NCI-H128 (cell line): ENCODE results near the gene KRTAP2-4.
"Not testable (repeated sequence)": the region's sequence is repeated elsewhere in the genome, so short reads cannot be mapped to it uniquely, and the experiment has no call there.

ENCODE experiments used
- DNase-seq: peaks from one replicate; lab custom pipeline; 2025; ENCODE audit not compliant: unreplicated experiment; lab: John Stamatoyannopoulos, UW

Gene KRTAP2-4

DNA sequence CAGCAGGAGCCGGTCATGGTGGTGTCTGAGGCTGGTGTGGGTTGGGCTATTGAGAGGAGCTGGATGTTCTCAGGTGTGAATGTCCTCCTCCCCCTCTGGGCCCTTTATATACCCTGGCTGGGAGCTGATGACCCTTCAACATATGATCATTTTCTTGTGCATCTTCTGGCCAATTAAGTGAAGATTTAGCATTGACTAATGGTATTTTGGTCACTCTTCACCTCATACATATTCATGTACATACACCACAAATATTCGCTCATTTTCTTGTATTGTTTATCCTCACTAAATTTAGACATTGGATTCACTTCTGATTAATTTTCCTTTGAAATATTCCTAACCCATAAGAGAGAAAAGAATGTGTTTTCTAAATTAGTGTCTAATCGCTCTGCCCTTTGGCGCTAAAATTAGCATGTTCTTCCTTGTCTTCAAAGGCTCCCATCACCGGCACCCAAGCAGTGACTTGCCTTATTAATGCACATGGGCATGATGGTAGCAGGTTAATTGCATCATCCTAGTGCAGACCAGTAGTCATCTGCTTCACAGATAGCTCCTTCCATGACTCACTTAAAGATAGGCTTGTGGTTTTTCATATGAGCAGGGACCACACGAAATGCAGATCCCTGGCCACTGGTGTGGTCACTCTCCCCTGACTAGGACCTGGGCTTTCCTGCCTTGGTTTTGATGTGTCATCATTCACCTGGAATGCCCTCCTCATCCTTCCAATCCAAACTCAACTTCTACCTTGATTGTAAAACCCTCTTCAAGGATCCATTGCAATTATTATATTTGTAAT is at the start of gene KRTAP2-4:
Gene KRTAP2-4, minus strand, starts transcription at position 51 of the 796 bp plus-strand sequence. Its CDS starts 34 bp downstream, at position 17.
- no peak for DNase-seq

DNA sequence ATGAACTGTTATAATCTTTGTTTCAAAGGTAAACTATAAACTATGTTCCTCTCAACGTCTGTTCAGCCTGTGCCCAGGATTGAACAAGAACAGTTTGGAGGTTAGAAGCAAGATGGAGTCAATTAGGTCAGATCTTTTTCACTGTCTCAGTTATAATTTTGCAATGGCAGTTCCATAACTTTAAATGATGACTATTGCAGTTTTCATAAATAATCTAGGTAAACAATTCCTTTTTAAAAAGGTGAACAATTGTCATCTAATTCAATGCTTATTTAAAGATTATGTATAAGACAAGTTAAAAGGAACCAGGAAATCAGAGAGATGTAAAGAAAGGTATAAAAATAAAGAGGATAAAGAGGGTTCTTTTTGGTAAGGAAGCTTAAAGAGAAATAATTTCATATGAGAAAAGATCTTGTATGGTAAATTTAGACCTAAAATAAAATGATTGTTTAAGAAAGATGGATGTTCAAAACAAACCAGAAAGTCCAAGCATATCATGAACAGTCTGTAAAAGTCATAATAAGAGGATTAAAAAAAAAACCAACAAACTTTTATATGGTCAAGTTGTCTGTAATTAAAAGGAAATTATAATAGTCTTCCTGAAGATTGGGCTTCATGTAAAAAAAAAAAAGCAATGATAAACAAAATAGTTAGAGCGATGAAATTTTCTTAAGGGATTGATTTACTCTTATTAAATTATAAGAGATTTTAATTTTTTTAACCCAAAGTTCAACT is 45.6 kb upstream of the KRTAP2-4 start:
- no peak for DNase-seq

- DNase-seq, result not testable (repeated sequence)
Measured at GRCh38 chr17:41108728-41109386, 43.2 kb upstream of the KRTAP2-4 start.

GRCh38 chr17:41107941-41108450 is 42.3 kb upstream of the KRTAP2-4 start:
- DNase-seq, result no peak

- not testable (repeated sequence) for DNase-seq
Measured at GRCh38 chr17:41105347-41105746, 39.7 kb upstream of the KRTAP2-4 start, which contains the start of gene KRTAP4-9. Gene KRTAP4-9, plus strand, starts transcription at chr17:41105389. Its CDS starts 0 bp downstream, at chr17:41105389.

DNA sequence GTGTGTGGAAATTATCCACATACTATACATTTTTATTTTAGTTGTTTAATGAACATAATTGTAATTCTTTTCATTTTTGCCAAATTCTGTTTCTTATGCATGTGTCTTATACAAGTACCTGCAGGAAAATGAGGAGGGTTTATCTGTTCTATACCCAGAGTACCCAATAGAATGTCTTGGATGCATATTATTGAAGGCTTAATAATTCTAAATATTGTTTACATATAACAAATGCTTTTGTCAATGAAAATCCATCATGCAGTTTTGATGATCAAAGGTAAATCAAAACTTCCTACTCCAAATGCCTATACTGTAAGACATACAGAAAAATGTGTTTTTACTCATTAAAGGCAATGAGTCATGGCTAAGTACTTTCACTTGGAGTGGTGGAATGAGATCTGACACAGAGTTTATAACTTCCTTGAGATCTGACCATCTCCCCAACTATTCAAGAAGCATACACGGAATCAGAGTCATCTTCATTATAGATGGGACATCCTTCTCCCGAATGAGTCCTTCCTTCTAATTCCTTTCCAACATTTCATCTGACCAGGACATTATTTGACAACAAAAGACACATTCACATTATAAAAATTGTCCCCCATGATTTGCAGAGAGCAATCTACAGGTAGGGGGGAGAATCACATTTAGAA is 38.8 kb upstream of the KRTAP2-4 start:
- not testable (repeated sequence) for DNase-seq

DNA sequence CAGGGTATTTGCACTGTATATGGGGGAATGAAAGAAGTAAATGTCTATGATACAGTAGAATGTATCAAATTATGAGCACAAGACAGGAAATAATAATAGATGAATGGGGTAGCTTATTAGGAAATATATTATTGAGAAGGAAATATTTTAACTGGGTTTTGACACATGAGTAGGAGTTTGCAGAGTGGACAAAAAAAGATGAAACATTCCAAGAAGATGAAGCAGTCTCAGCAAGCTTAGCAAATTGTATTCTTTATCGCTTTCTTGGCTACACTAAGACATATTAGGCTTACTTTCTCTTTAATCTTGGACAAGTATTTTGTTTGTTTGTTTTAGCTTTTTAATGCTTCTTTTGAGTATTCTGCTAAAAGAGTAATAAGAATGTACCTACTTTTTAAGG is 38.2 kb upstream of the KRTAP2-4 start:
- DNase-seq, result no peak

GRCh38 chr17:41101586-41102259 is 36.0 kb upstream of the KRTAP2-4 start, which contains the start of gene KRTAP4-16:
Gene KRTAP4-16, minus strand, starts transcription at chr17:41102209. Its CDS starts 0 bp downstream, at chr17:41102209.
- DNase-seq, result no peak

GRCh38 chr17:41099682-41100480 is 34.2 kb upstream of the KRTAP2-4 start:
- DNase-seq, result not testable (repeated sequence)

DNA sequence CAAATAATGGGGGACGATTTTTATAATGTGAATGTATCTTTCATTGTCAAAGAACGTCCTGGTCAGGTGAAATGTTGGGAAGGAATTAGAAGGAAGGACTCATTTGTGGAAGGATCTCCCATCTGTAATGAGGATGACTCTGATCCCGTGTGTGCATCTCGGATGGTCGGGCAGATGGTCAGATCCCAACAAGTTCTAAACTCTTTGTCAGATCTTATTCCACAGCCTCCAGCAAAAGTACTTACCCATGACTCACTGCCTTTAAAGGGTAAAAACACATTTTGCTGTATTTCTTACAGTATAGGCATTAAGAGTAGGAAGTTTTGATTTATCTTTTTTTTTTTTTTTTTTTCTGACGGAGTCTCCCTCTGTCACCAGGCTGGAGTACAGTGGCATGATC is 32.8 kb upstream of the KRTAP2-4 start:
- no peak for DNase-seq

GRCh38 chr17:41098042-41098441 is 32.4 kb upstream of the KRTAP2-4 start, which contains the start of gene KRTAP4-8:
Gene KRTAP4-8, minus strand, starts transcription at chr17:41098142. Its CDS starts 58 bp downstream, at chr17:41098084.
- no peak for DNase-seq

- DNase-seq, result no peak
Measured at GRCh38 chr17:41096055-41096454, 30.4 kb upstream of the KRTAP2-4 start.

DNA sequence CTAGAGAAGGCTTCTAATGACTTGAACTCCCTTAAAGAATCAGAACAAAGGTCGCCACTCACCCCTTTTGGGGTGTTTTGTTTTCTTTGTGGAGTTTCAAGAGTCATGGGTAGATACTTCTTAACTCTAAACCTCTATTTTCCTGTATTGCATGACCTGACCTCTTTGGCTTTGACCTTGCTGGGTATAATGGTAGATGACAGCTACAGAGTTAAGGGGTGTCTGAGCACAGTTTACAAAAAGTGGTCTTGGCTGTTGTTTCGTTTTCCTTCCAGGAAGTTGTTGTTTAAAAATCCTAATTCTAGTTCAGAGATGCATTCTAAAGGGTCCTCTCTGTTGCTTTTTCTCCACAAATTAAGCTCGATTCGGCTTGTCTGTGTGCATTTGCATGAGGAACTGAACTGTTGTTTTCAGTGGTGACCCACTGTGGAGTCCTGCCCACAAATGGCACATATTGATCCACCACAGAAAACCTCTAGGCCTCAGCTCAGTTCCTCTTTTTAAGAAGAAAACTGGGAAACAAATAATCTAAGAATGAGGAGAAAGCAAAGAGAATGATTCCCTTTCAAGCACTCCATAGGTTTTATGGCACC is 23.2 kb upstream of the KRTAP2-4 start:
- not testable (repeated sequence) for DNase-seq

- not testable (repeated sequence) for DNase-seq
Measured at GRCh38 chr17:41084100-41084856, 18.6 kb upstream of the KRTAP2-4 start, which contains the start of gene KRTAP4-7. Gene KRTAP4-7, plus strand, starts transcription at chr17:41084150. Its CDS starts 57 bp downstream, at chr17:41084207.

DNA sequence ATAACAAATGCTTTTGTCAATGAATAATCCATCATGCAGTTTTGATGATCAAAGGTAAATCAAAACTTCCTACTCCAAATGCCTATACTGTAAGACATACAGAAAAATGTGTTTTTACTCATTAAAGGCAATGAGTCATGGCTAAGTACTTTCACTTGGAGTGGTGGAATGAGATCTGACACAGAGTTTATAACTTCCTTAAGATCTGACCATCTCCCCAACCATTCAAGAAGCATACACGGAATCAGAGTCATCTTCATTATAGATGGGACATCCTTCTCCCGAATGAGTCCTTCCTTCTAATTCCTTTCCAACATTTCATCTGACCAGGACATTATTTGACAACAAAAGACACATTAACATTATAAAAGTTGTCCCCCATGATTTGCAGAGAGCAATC is 17.7 kb upstream of the KRTAP2-4 start:
- DNase-seq, result not testable (repeated sequence)

DNA sequence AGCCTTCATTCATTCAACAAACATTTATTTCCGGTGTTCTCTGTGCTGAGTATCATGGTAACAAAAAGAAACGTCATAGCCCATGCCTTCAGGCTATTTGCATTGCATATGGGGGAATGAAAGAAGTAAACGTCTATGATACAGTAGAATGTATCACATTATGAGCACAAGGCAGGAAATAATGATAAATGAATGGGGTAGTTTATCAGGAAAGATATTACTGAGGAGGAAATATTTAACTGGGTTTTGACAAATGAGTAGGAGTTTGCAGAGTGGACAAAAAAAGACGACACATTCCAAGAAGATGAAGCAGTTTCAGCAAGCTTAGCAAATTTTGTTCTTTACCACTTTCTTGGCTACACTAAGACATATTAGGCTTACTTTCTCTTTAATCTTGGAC is 16.9 kb upstream of the KRTAP2-4 start:
- DNase-seq, result no peak

DNA sequence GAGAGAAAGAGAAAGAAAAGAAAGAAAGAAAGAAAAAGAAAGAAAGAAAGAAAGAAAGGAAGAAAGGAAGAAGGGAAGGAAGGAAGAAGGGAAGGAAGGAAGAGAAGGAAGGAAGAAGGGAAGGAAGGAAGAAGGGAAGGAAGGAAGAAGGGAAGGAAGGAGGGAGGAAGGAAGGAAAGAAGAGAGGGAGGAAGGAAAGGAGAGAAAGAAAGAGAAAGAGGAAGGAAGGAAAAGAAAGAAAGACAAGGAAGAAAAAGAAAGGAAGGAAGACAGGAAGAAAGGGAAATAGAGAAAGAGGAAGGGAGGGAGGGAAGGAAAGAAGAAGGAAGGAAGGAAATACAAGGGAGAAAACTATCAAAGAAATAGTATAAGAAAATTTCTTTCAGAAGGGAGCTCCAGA is 11.1 kb upstream of the KRTAP2-4 start:
- DNase-seq, result no peak

DNA sequence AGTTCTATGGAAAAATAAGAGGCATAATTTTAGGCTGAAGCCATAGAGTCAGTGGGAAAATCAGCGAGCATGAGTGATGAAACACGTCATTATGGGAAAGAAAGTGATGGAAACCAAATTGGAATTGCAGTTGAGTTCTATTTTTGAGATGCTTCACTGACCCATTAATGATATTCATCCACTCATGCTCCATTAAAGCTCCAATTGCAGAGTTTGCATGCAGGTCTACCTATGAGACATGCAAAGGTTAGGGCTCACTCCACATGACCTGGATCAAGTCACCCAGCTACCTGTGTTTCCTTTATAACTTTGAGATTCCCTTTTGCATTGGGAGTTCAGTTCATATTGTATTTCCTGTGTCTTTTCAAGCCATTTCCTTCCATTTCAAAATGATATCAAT is 8.0 kb upstream of the KRTAP2-4 start:
- no peak for DNase-seq
